GM18873 (cell line): ENCODE data around the gene RNF5.
"Not testable (repeated sequence)": the region's sequence is repeated elsewhere in the genome, so short reads cannot be mapped to it uniquely, and the experiment has no call there.

ENCODE experiments used
- ATAC-seq: cut with Tn5 transposase; IDR thresholded peaks from one replicate; pipeline ENCODE4 v1.9.1; 2021; ENCODE audit warnings: mild to moderate bottlenecking, moderate library complexity, moderate number of reproducible peaks; ENCODE audit not compliant: unreplicated experiment, low FRiP score

RNF5 gene

GRCh38 chr6:32202186-32202585 lies 24.0 kb downstream of the RNF5 start:
- ATAC-seq = no peak

- no peak for ATAC-seq
Observed at GRCh38 chr6:32203426-32204267, 25.4 kb downstream of the RNF5 start.

GRCh38 chr6:32204268-32204715 lies 26.1 kb downstream of the RNF5 start:
- ATAC-seq = no peak

- ATAC-seq = no peak
Observed at GRCh38 chr6:32208996-32209395, 30.8 kb downstream of the RNF5 start.

GRCh38 chr6:32210191-32210601 lies 32.0 kb downstream of the RNF5 start:
- ATAC-seq = no peak

- ATAC-seq = not testable (repeated sequence)
Observed at GRCh38 chr6:32211432-32211831, 33.2 kb downstream of the RNF5 start.

GRCh38 chr6:32212076-32212760 lies 34.0 kb downstream of the RNF5 start:
- no peak for ATAC-seq

- no peak for ATAC-seq
Observed at GRCh38 chr6:32213649-32214048, 35.4 kb downstream of the RNF5 start.

GRCh38 chr6:32214126-32214525 lies 35.9 kb downstream of the RNF5 start:
- no peak for ATAC-seq

- no peak for ATAC-seq
Observed at GRCh38 chr6:32215617-32216016, 37.4 kb downstream of the RNF5 start.

GRCh38 chr6:32216285-32216684 lies 38.1 kb downstream of the RNF5 start:
- no peak for ATAC-seq

GRCh38 chr6:32216998-32217397 lies 38.8 kb downstream of the RNF5 start:
- no peak for ATAC-seq

GRCh38 chr6:32218167-32218566 lies 40.0 kb downstream of the RNF5 start:
- no peak for ATAC-seq

- ATAC-seq = no peak
Observed at GRCh38 chr6:32220021-32220420, 41.8 kb downstream of the RNF5 start.

GRCh38 chr6:32222333-32223230 lies 44.4 kb downstream of the RNF5 start:
- no peak for ATAC-seq

- no peak for ATAC-seq
Observed at GRCh38 chr6:32223258-32224235, 45.3 kb downstream of the RNF5 start, which contains the start of gene NOTCH4. NOTCH4 (minus strand) TSS chr6:32224067; CDS start chr6:32223928, 139 bp downstream.

GRCh38 chr6:32224696-32225095 lies 46.5 kb downstream of the RNF5 start:
- no peak for ATAC-seq

GRCh38 chr6:32226434-32226833 lies 48.2 kb downstream of the RNF5 start:
- no peak for ATAC-seq
